Measurements from ENCODE around the gene GRID2. TPM values are rescaled to one million over a fixed set of nuclear protein-coding genes. Genes with fewer than 3 reads are reported as not detected.
"Not testable (repeated sequence)": the region's sequence is repeated elsewhere in the genome, so short reads cannot be mapped to it uniquely, and the experiment has no call there.

GRID2 gene
- total and polyA plus RNA-seq, 8 donors: 6.4 TPM; not detected in 7

DNA sequence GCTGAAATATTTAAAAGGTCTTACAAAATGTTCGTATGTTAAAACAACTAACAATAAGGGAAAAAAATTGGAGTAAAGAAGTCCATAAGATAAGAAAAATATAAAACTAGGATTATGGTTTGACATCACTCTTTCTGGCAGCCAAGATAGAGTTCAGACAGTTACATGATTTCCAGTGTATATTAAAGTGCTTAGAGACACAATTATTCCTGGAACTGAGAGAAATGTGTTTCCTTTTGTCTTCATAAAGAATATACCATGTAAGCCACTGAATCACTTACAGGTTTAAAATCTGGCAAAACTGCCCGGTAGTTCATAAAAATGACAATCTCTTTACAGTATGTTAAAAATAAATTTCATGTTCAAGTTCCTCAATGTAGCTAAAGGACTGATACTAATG lies 986.1 kb downstream of the GRID2 start:
- TF ChIP-seq POLR2A (IDR thresholded peaks at IDR 0.05) (no peak), EP300 (IDR thresholded peaks at IDR 0.05) (no peak), CTCF (IDR thresholded peaks at IDR 0.05) (no peak), POLR2AphosphoS5 (IDR thresholded peaks at IDR 0.05) (no peak)
- 49 to 76% (median 68%) methylated on average over 2 of the region's 2 CpGs for WGBS, 5 donors
- no peak for DNase-seq
- no peak overlapping the region for H3K4me3 ChIP-seq
- H3K9me3 ChIP-seq: no peaks in the 10 kb centered on the region
- no peaks in the 10 kb centered on the region for H3K4me1 ChIP-seq
- no peaks in the 10 kb centered on the region for H3K27me3 ChIP-seq
- no peaks in the 10 kb centered on the region for H3K36me3 ChIP-seq
- intact Hi-C loops (cut with DNase I; ENCODE audit: low total_unique reads): no loop called here
- no peak overlapping the region for H3K27ac ChIP-seq

DNA sequence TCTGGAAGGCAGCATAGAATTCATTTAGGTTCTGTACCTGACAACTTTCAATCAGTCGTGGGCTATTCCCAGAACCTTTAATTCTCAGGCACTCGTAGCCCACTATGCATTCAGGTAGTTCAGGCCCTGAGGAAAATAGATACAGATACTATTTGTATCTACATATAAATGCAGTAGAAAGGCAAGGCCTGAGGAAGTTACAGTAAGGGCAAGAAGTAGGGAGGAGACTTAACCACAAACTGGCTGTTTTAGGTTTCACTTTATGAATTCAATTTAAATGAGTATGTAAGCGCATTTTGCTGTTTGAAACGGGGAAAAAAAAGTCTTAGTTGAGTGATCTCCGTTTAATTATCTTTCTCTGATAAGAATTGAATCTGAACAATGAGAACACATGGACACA lies 995.4 kb downstream of the GRID2 start:
- H3K4me1 ChIP-seq: no peaks in the 10 kb centered on the region
- WGBS, 5 donors: 54 to 76% (median 67%) methylated on average over 5 of the region's 5 CpGs
- no peak for DNase-seq
- TF ChIP-seq POLR2AphosphoS5 (IDR thresholded peaks at IDR 0.05) (no peak), EP300 (IDR thresholded peaks at IDR 0.05) (no peak), CTCF (IDR thresholded peaks at IDR 0.05) (no peak), POLR2A (IDR thresholded peaks at IDR 0.05) (no peak)
- no peaks in the 10 kb centered on the region for H3K36me3 ChIP-seq
- no peaks in the 10 kb centered on the region for H3K9me3 ChIP-seq
- H3K27ac ChIP-seq: no peak overlapping the region
- intact Hi-C loops (cut with DNase I; ENCODE audit: low total_unique reads): no loop called here
- H3K27me3 ChIP-seq: no peaks in the 10 kb centered on the region
- no peak overlapping the region for H3K4me3 ChIP-seq

DNA sequence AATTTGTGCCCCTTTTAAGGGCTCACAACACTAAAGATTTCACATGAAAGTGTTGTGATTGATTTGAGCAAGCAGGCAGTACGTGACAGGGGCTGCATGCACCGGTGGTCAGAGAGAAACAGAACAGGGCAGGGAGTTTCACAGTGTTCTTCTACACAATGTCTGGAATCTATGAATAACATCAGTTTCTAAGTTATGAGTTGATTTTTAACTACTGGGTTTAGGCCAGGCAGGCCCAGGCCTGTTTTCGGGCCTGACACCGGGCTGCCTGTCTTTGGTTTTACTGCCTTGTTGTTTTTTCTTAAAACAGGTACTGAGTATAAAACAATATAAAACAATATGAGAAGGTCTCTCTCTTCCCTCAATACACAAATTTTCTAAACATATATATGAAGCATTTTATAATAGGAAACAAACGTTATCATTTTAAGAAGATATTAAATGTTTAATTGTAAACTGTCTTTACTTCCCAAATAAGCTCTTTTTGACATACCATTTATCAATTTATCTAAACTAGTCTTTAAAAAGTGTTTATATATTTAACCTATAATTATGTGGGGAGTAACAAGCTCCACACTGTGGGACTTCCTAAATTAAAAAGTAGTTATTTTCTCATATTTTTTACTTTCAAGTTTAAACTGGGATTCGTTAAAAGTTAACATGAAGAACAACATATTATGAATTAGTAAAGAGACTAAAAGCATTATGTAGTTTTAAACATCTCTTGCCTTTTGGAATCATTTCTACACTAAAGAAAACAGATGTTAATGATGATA lies 997.2 kb downstream of the GRID2 start:
- H3K4me3 ChIP-seq; H3K4me1 ChIP-seq; H3K36me3 ChIP-seq; intact Hi-C loops (cut with DNase I; ENCODE audit: low total_unique reads); H3K27ac ChIP-seq; DNase-seq; H3K27me3 ChIP-seq; H3K9me3 ChIP-seq: not testable (repeated sequence)
- WGBS, 5 donors: 74 to 86% (median 79%) methylated on average over 6 of the region's 6 CpGs

GRCh38 chr4:93302310-93302709 lies 998.5 kb downstream of the GRID2 start:
- Histone ChIP-seq H3K27me3 (no peaks in the 10 kb centered on the region), H3K9me3 (no peaks in the 10 kb centered on the region), H3K4me1 (no peaks in the 10 kb centered on the region), H3K27ac (no peak overlapping the region), H3K4me3 (no peak overlapping the region), H3K36me3 (no peaks in the 10 kb centered on the region)
- no peak for DNase-seq
- TF ChIP-seq POLR2A (IDR thresholded peaks at IDR 0.05) (no peak), CTCF (IDR thresholded peaks at IDR 0.05) (no peak), EP300 (IDR thresholded peaks at IDR 0.05) (no peak), POLR2AphosphoS5 (IDR thresholded peaks at IDR 0.05) (no peak)
- 76 to 93% (median 92%) methylated on average over 4 of the region's 4 CpGs for WGBS, 5 donors
- intact Hi-C loops (cut with DNase I; ENCODE audit: low total_unique reads): no loop called here

DNA sequence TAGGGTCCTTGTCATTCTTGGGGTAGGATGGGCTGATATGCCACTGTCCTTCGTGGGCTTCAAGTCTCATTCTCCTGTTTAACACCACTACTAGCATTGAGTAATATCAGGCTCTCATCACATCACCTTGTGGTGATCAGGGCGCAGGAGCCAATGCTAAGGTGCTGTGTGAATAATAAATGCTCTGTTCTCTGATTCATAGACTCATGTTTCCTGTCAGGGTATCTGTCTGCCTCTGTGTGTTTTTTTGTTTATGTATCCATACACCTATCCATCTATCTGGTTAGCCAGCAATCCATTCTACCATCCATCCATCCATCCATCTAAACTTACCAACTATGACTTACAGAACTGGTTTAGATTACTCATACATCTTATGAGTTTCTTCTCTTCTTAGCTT lies 999.7 kb downstream of the GRID2 start:
- TF ChIP-seq POLR2AphosphoS5 (IDR thresholded peaks at IDR 0.05): no peak
- no peak for TF ChIP-seq CTCF (IDR thresholded peaks at IDR 0.05)
- TF ChIP-seq POLR2A (IDR thresholded peaks at IDR 0.05): no peak
- TF ChIP-seq EP300 (IDR thresholded peaks at IDR 0.05): no peak
- no peaks in the 10 kb centered on the region for H3K9me3 ChIP-seq
- H3K4me3 ChIP-seq: no peak overlapping the region
- WGBS, 5 donors: 61 to 73% (median 69%) methylated on average over 2 of the region's 2 CpGs
- H3K27ac ChIP-seq: no peak overlapping the region
- no peaks in the 10 kb centered on the region for H3K4me1 ChIP-seq
- H3K36me3 ChIP-seq: no peaks in the 10 kb centered on the region
- no peak for DNase-seq
- no peaks in the 10 kb centered on the region for H3K27me3 ChIP-seq
- intact Hi-C loops (cut with DNase I; ENCODE audit: low total_unique reads): no loop called here

Data from stomach (tissue), 9 donors.